Effector memory CD8-positive, alpha-beta T cell (primary cell): ENCODE results near the gene FBXO9.
A peak's percentile ranks its signal among the peaks of the same experiment; 100 is the strongest.

ENCODE experiments used
- ATAC-seq: fragments of 150-1000 bp; cut with Tn5 transposase; replicated peaks from 2 replicates; pipeline ENCODE4 v1.10.0; 2021; ENCODE audit warnings: mild to moderate bottlenecking, moderate library complexity
- DNase-seq, 3 experiments: peaks; one replicate each; pipeline ENCODE4 v3.0.0; 2021
- H3K27ac Mint-ChIP-seq, 2 donors: one replicate each; pipeline ENCODE4 v1.8.0; 2022; ENCODE audit warnings: mild to moderate bottlenecking in 2 of 2, mixed read lengths in 2 of 2, moderate library complexity in 2 of 2
- H3K27me3 Mint-ChIP-seq, 2 donors: one replicate each; pipeline ENCODE4 v1.8.0; 2022; ENCODE audit warnings: mixed read lengths in 2 of 2
- H3K36me3 Mint-ChIP-seq: one replicate; pipeline ENCODE4 v1.8.0; 2022; ENCODE audit warnings: mild to moderate bottlenecking, moderate library complexity, mixed read lengths; ENCODE audit not compliant: insufficient read depth
- H3K4me1 Mint-ChIP-seq, 2 donors: one replicate each; pipeline ENCODE4 v1.8.0; 2022; ENCODE audit warnings: low read depth in 2 of 2, mixed read lengths in 2 of 2
- H3K4me3 Mint-ChIP-seq, 2 donors: one replicate each; pipeline ENCODE4 v1.8.0; 2022; ENCODE audit warnings: mild to moderate bottlenecking in 2 of 2, mixed read lengths in 2 of 2, moderate library complexity in 2 of 2
- H3K9me3 Mint-ChIP-seq, 2 donors: one replicate each; pipeline ENCODE4 v1.8.0; 2022; ENCODE audit warnings: mixed read lengths in 2 of 2
- total RNA-seq, 9 experiments: gene quantifications; one replicate each; lab custom pipeline; 2026; lab: John Stamatoyannopoulos, UW

FBXO9 gene
- 35.8 to 104 (median 48.4) reads per million in 9 experiments for total RNA-seq

DNA sequence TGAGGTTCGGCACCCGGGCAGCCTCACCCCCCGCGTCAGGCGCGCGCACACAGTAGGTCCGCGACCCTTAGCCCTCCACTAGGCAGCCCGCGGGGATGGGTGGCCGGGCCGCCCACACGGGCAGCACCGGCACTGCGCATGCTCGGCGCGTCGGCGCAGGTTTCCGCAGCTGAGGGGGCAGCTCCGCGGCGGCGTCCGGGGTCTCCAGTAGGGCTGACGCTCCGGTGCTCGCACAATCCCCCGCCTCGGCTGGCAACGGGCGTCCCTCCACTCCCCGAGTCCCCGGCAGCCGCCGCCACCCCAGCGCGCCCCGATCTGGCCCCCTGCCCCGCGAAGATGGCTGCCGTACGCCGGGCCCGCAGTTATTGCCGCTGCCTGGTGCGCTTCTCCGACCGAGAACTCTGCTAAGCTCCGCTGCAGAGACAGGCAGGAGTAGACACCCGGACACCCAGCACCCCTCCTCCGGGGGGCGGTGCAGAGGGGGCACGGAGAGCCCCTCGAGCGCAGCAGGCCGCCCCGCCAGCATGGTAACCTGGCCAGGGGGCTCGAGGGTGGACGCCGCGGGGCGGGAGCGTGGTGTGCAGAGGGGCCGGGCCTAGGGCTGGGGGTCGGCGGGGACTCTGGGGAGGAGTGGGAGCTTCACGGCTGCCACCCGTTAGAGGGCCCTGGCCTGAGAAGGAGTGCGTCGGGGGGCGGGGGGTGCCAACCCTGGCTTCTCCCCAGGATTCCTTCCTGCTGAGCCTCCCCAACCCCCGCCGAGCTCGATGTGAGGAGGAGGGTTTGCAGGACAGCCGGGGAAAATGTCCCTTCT, at the start of gene FBXO9:
Gene FBXO9 (plus strand): TSS at position 139 of the 811 bp plus-strand sequence. CDS start 386 bp downstream, at position 525.
- H3K9me3 Mint-ChIP-seq = no peaks in the 10 kb centered on the region
- peaks cover 11% of the 10 kb centered on the region for H3K36me3 Mint-ChIP-seq
- DNase-seq (peak in 2 of 3 experiments; percentile 67 to 70), ATAC-seq (peak; percentile 58)
- peak within 1 kb of the TSS; percentile 67 to 94 for H3K27ac Mint-ChIP-seq
- H3K4me3 Mint-ChIP-seq = peak within 1 kb of the TSS; percentile 89 to 96
- H3K4me1 Mint-ChIP-seq = peaks cover 29 to 38% of the 10 kb centered on the region in 2 donors
- H3K27me3 Mint-ChIP-seq = no peaks in the 10 kb centered on the region

- H3K27me3 Mint-ChIP-seq = no peaks in the 10 kb centered on the region
- H3K27ac Mint-ChIP-seq = no peak overlapping the region
- H3K36me3 Mint-ChIP-seq = peaks cover 24% of the 10 kb centered on the region
- ATAC-seq = no peak
- H3K4me1 Mint-ChIP-seq = no peaks in the 10 kb centered on the region
- H3K9me3 Mint-ChIP-seq = no peaks in the 10 kb centered on the region
- H3K4me3 Mint-ChIP-seq = no peak overlapping the region
- DNase-seq = no peak
These were observed 49.7 kb upstream of the FBXO9 start for GRCh38 chr6:53015486-53015885.

DNA sequence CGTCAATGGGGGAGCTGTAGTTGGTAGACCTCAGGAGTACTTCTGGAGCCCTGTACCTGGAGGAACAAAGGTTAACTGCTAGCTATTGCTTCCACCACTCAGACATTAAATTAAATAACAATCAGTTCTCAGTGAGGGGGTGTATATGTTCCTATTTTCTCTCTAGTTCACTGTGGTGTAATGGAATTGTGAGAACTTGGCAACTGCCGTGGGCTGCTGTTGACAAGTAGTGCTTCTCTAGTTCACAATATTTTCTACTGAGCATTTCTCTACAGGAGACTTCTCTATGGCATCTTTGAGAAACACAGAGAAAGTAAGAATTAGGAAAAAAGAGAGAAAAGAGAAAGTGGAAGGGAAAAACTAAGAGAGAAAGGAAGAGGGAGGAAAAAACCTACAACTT, 46.8 kb upstream of the FBXO9 start:
- H3K9me3 Mint-ChIP-seq = no peaks in the 10 kb centered on the region
- no peaks in the 10 kb centered on the region for H3K27me3 Mint-ChIP-seq
- no peak overlapping the region for H3K27ac Mint-ChIP-seq
- no peak overlapping the region for H3K4me3 Mint-ChIP-seq
- ATAC-seq (no peak), DNase-seq (no peak)
- peaks cover 12% of the 10 kb centered on the region for H3K36me3 Mint-ChIP-seq
- peaks cover 0 to 4% of the 10 kb centered on the region in 2 donors for H3K4me1 Mint-ChIP-seq

- Mint-ChIP-seq H3K9me3 (no peaks in the 10 kb centered on the region), H3K4me1 (peaks cover 0 to 6% of the 10 kb centered on the region in 2 donors)
These were observed 45.0 kb upstream of the FBXO9 start for GRCh38 chr6:53020005-53020744.

DNA sequence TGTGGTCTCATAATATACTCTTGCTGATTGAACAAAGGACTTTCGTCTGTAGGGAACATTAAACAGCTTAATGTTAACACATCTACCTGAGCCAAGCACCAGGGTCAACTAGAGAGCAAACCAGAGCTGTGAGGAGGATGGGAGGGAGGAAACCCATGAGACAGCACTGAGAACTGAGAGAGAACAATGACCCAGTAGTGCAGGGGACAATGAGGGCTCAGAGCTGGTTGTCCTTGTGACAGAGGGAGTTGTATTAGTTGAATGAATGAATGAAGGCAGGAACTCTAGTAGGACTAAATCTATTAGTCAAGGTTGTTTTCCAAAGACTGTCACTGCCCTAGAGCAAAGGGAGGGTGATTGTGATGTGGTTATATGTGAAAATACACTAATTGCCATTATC, 41.9 kb upstream of the FBXO9 start:
- Mint-ChIP-seq H3K4me3 (no peak overlapping the region), H3K27ac (no peak overlapping the region), H3K4me1 (peaks cover 0 to 6% of the 10 kb centered on the region in 2 donors), H3K36me3 (peaks cover 11% of the 10 kb centered on the region), H3K9me3 (no peaks in the 10 kb centered on the region), H3K27me3 (no peaks in the 10 kb centered on the region)
- ATAC-seq = no peak
- DNase-seq = no peak

More at GRCh38 chr6:53020005-53020744, 45.0 kb upstream of the FBXO9 start:
- no peak for ATAC-seq
- Mint-ChIP-seq H3K27me3 (no peaks in the 10 kb centered on the region), H3K27ac (no peak overlapping the region), H3K36me3 (peaks cover 3% of the 10 kb centered on the region), H3K4me3 (no peak overlapping the region)
- DNase-seq = no peak

DNA sequence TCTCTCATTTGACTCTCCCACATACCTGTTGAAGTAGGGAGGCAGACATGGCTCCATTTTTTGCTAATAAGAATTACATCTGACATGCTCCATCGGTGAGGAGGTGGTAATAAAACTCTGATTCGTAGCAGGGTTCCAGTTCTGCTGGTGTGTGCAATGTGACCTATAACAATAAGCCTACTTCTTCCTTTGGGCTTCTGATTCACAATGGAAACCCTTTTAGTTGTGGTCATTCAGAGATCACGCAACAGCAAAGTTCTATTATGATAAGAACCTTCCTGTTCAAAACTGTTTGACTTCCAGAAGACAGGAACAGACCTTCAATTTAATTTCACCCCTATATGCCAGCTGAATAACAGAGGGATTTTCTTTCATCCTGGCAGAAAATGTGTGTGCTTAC, 38.7 kb upstream of the FBXO9 start:
- Mint-ChIP-seq H3K9me3 (no peaks in the 10 kb centered on the region), H3K27me3 (no peaks in the 10 kb centered on the region), H3K4me3 (no peak overlapping the region), H3K4me1 (peaks cover 0 to 4% of the 10 kb centered on the region in 2 donors), H3K36me3 (peaks cover 15% of the 10 kb centered on the region), H3K27ac (no peak overlapping the region)
- no peak for ATAC-seq
- DNase-seq = no peak

- DNase-seq = no peak
- no peak overlapping the region for H3K4me3 Mint-ChIP-seq
- H3K4me1 Mint-ChIP-seq = peaks cover 0 to 4% of the 10 kb centered on the region in 2 donors
- H3K27me3 Mint-ChIP-seq = no peaks in the 10 kb centered on the region
- peaks cover 21% of the 10 kb centered on the region for H3K36me3 Mint-ChIP-seq
- no peak for ATAC-seq
- H3K27ac Mint-ChIP-seq = no peak overlapping the region
- no peaks in the 10 kb centered on the region for H3K9me3 Mint-ChIP-seq
These were observed 38.0 kb upstream of the FBXO9 start for GRCh38 chr6:53027131-53027718.

- peaks cover 0 to 2% of the 10 kb centered on the region in 2 donors for H3K4me1 Mint-ChIP-seq
- H3K27ac Mint-ChIP-seq = no peak overlapping the region
- H3K9me3 Mint-ChIP-seq = no peaks in the 10 kb centered on the region
- H3K36me3 Mint-ChIP-seq = peaks cover 27% of the 10 kb centered on the region
- no peak overlapping the region for H3K4me3 Mint-ChIP-seq
- DNase-seq (no peak), ATAC-seq (no peak)
- no peaks in the 10 kb centered on the region for H3K27me3 Mint-ChIP-seq
These were observed 36.7 kb upstream of the FBXO9 start for GRCh38 chr6:53028467-53028866.

GRCh38 chr6:53029257-53029656, 35.9 kb upstream of the FBXO9 start:
- H3K27ac Mint-ChIP-seq = no peak overlapping the region
- H3K36me3 Mint-ChIP-seq = peaks cover 27% of the 10 kb centered on the region

GRCh38 chr6:53029761-53030160, 35.4 kb upstream of the FBXO9 start:
- no peak overlapping the region for H3K27ac Mint-ChIP-seq
- H3K4me1 Mint-ChIP-seq = no peaks in the 10 kb centered on the region
- H3K9me3 Mint-ChIP-seq = no peaks in the 10 kb centered on the region
- H3K36me3 Mint-ChIP-seq = peaks cover 29% of the 10 kb centered on the region
- no peak for DNase-seq
- no peak for ATAC-seq
- no peak overlapping the region for H3K4me3 Mint-ChIP-seq
- no peaks in the 10 kb centered on the region for H3K27me3 Mint-ChIP-seq

More at GRCh38 chr6:53029257-53029656, 35.9 kb upstream of the FBXO9 start:
- no peak overlapping the region for H3K4me3 Mint-ChIP-seq
- DNase-seq (no peak), ATAC-seq (no peak)
- no peaks in the 10 kb centered on the region for H3K4me1 Mint-ChIP-seq
- no peaks in the 10 kb centered on the region for H3K9me3 Mint-ChIP-seq
- no peaks in the 10 kb centered on the region for H3K27me3 Mint-ChIP-seq

GRCh38 chr6:53031281-53031680, 33.9 kb upstream of the FBXO9 start:
- H3K9me3 Mint-ChIP-seq = no peaks in the 10 kb centered on the region
- ATAC-seq = no peak
- no peaks in the 10 kb centered on the region for H3K27me3 Mint-ChIP-seq
- no peak overlapping the region for H3K4me3 Mint-ChIP-seq
- peaks cover 29% of the 10 kb centered on the region for H3K36me3 Mint-ChIP-seq
- no peak overlapping the region for H3K27ac Mint-ChIP-seq
- DNase-seq = no peak
- no peaks in the 10 kb centered on the region for H3K4me1 Mint-ChIP-seq

GRCh38 chr6:53032849-53033248, 32.4 kb upstream of the FBXO9 start:
- no peak for ATAC-seq
- H3K27me3 Mint-ChIP-seq = no peaks in the 10 kb centered on the region
- no peak for DNase-seq
- H3K4me1 Mint-ChIP-seq = no peaks in the 10 kb centered on the region
- no peak overlapping the region for H3K4me3 Mint-ChIP-seq
- peaks cover 22% of the 10 kb centered on the region for H3K36me3 Mint-ChIP-seq
- H3K9me3 Mint-ChIP-seq = no peaks in the 10 kb centered on the region
- H3K27ac Mint-ChIP-seq = peak overlapping the region in 1 of 2 donors; percentile 49

- Mint-ChIP-seq H3K27me3 (no peaks in the 10 kb centered on the region), H3K4me1 (no peaks in the 10 kb centered on the region), H3K9me3 (no peaks in the 10 kb centered on the region), H3K4me3 (no peak overlapping the region), H3K36me3 (peaks cover 19% of the 10 kb centered on the region), H3K27ac (peak overlapping the region in 1 of 2 donors; percentile 49)
- no peak for DNase-seq
- no peak for ATAC-seq
These were observed 31.4 kb upstream of the FBXO9 start for GRCh38 chr6:53033764-53034163.
